OCI-M2 (cell line): ENCODE data around the gene RPS6KL1.
"Not testable (repeated sequence)": the region's sequence is repeated elsewhere in the genome, so short reads cannot be mapped to it uniquely, and the experiment has no call there.

Experiments
- DNase-seq: peaks from one replicate; lab custom pipeline; 2025; ENCODE audit not compliant: unreplicated experiment; lab: John Stamatoyannopoulos, UW

Gene RPS6KL1

DNA sequence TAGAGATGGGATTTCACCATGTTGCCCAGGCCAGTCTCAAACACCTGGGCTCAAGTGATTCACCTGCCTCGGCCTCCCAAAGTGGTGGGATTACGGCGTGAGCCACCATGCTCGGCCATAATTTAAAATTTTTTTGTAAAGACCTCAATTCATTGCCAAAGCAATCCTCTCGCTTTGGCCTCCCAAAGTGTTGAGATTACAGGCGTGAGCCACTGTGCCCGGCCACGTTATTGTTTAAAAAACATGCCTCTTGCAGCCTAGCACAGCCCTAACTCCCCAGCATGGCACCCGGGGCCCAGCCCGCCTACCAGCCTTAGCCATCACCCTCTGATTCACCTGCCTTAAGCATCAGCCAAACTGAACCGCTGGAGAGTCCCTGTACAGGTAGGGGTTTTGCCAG is 13.1 kb upstream of the RPS6KL1 start:
- DNase-seq, result no peak

DNA sequence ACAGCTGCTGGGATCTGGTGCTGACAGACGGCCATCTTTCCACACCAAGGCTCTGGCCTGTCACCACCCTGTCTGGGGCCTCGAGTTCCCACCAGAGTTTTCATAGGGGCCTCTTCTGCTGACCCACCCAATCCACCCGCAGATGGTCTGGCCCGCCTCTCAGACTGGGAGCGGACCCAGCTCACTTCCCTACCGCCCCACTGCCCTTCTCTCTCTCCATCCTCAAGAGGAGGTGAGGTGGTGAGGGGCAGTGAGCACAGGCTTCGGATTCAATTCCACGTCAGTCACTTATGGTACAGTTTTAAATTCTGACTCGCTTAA is 12.3 kb upstream of the RPS6KL1 start:
- DNase-seq, result no peak

GRCh38 chr14:74934476-74935359 is 11.7 kb upstream of the RPS6KL1 start:
- no peak for DNase-seq

DNA sequence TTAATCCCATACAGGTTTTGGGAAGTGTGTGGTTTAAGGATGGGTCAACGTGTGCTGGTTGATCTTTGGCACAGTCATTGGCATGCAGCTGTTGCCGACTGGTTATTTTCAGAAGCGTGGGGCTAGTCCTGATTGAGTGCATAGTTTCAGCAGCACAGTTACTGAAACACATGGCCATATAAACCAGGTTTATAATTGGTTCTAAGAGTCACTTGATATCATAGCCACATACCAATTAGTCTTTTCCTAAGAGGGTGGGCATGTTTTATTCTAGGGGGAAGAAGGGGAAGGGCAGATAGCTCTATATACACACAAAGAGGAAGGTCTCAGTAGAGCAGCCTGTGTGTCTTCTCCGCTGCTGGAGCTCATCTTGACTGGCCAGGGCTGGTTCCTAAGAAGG is 11.0 kb upstream of the RPS6KL1 start:
- DNase-seq, result no peak

- not testable (repeated sequence) for DNase-seq
These were observed 9.9 kb upstream of the RPS6KL1 start for GRCh38 chr14:74932936-74933335.

DNA sequence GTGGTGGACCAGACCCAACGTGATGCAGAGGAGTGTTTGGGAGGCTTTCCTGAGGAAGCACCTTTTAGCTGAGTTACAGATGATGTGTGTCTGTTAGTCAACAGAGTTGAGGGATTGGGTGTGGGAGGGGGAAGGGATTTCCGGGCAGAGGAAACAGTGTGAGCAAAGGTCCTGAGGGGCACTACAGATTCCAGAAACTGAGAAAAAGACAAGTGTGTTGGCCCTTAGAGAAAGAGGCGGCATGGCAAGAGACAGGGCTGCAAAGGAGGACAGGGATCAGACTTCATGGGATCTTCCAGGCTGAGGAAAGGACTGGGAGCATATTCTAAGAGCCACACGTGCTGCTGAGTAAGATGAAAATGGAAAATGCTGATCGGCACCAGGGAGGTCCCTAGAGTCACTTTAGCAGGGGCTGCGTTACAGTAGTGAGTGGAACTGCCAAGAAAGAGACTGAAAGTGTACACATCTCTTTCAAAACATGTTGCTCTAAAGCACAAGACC is 9.4 kb upstream of the RPS6KL1 start:
- DNase-seq, result no peak

DNA sequence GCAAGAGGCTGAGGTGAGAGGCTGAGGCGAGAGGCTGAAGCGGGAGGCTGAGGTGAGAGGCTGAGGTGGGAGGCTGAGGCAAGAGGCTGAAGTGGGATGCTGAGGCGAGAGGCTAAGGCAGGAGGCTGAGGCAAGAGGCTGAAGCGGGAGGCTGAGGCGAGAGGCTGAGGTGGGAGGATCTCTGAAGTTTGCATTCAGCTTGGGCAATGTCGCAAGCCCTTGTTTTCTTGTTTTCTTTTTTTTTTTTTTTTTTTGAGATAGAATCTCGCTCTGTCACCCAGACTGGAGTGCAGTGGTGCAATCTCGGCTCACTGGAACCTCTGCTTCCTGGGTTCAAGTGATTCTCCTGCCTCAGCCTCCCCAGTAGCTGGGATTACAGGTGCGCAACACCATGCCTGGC is 8.7 kb upstream of the RPS6KL1 start:
- not testable (repeated sequence) for DNase-seq

- DNase-seq, result no peak
These were observed 6.2 kb upstream of the RPS6KL1 start for GRCh38 chr14:74929242-74929641.

GRCh38 chr14:74927225-74927624 is 4.2 kb upstream of the RPS6KL1 start:
- DNase-seq, result peak; percentile 44

GRCh38 chr14:74924061-74924460 is 1.0 kb upstream of the RPS6KL1 start:
- no peak for DNase-seq

DNA sequence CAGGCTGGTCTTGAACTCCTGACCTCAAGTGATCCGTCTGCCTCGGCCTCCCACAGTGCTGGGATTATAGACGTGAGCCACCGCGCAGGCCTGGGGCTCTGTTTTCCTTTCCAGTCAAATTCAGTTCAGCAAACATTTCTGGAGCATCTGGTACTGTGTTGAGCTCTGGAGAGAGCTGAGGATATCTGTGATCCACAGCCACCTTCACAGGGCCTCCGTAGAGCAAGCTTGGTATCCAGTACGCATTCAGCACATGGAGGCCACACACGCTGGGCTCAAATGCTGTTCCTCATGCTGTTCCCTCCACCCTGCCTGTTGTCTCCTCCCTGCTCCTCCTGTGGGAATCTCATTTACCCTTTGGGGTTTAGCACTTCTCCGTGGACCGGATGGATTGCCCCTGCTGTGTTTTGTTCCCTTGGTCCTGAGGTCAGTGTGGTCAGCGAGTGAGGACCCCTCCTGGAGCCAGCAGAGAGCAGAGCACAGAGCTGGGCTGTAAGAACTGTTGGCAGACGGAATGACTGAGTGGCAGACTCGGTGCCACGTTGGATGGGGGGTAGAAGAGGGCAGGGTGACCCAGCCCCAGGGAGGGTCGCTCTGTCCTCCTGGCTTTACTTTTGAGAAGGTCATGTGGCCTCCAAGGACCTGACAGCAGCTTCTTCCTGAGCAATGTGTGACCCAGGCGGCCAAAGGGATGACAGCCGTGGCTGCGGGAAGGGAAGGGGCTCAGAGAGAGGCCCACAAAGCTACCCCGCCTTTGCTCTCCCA is 891 bp downstream of the RPS6KL1 start:
- no peak for DNase-seq

DNA sequence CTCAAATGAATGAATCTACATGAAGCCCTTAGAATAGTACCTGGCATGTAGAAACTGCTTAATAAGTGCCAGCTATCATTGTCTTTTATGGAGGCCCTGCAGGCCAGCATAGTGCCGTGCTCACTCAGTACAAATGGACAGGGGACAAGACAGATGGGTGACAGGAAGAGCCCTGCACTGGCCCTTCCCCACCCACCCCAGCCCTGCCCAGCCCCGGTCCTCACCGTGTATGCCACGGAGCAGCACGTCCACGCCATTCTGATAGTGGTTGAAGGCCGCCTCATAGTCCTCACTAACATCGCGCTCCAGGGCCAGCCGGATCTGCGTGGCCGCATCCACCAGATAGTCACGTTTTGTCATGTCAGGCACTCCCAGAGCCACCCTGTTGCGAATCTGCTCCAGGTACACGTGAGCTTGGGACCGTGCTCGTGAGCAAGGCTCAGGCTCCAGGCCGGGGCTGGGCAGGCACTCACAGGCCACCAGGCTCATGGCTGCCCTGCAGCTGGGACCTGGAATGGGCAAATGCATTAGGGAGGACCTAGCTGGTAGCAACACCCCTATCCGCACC is 1.9 kb downstream of the RPS6KL1 start:
- no peak for DNase-seq

- DNase-seq, result no peak
These were observed 2.8 kb downstream of the RPS6KL1 start for GRCh38 chr14:74920281-74920680.

DNA sequence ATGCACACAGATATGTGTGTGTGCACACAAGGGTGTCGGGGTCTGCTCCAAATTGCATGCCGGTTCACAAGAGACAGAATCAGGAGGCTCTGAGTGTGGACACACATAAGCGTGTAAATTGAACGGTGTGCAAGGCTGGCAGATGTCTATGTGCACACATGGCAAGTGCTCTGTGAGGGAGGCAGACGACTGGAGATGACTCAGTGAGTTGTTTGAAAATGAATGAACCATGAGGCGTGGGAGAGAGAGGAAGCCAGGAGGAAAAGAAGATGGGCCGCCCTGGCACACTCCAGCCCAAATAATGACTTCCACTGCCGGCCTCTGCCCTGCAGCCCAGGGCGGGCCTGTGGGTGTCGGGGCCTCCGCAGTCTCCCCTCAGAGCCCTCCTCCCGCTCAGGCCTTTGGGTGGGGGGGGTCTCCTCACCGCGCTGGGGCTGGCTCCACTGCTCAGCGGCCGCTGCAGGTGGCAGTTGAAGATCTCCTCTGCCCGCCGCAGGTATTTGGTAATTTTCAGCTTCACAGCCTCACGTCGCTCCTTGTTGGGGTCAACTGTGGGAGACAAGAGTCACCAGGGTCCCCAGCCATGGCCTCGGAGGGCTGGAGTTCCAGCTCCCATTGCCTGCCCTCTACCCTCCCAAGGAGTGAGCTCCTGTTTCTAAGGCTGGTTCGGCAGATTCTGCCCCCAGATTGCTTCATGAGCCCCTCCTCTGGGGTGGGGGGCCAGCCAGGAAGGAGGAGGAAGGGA is 3.5 kb downstream of the RPS6KL1 start:
- no peak for DNase-seq

- no peak for DNase-seq
These were observed 4.7 kb downstream of the RPS6KL1 start for GRCh38 chr14:74918380-74918779.

DNA sequence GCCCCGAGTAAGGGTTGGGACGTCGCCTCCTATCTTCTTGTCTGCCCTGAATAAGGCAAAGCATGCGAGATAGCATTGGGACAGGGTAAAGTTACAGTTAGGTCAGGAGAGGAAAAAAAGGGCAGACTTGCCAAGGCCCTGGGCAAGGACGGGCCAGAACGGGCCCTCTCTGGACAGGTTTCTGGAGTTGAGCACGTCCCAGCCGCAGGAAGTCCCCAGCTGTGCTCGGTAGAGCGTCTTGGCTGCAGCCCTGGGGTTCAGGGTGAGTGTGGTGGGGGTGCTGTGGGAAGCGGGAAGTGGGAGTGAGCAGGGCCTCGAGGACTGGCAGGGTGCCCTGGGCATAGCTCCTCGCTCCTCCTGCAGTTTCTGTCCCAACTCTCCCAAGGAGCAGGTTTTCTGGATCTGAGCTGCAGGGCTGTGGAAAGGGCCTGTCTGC is 5.4 kb downstream of the RPS6KL1 start:
- DNase-seq, result no peak

- no peak for DNase-seq
These were observed 5.9 kb downstream of the RPS6KL1 start for GRCh38 chr14:74917178-74917543.

GRCh38 chr14:74915826-74916225 is 7.2 kb downstream of the RPS6KL1 start:
- DNase-seq, result no peak

- no peak for DNase-seq
These were observed 7.6 kb downstream of the RPS6KL1 start for GRCh38 chr14:74915426-74915825.

GRCh38 chr14:74913986-74914573 is 9.0 kb downstream of the RPS6KL1 start:
- no peak for DNase-seq

DNA sequence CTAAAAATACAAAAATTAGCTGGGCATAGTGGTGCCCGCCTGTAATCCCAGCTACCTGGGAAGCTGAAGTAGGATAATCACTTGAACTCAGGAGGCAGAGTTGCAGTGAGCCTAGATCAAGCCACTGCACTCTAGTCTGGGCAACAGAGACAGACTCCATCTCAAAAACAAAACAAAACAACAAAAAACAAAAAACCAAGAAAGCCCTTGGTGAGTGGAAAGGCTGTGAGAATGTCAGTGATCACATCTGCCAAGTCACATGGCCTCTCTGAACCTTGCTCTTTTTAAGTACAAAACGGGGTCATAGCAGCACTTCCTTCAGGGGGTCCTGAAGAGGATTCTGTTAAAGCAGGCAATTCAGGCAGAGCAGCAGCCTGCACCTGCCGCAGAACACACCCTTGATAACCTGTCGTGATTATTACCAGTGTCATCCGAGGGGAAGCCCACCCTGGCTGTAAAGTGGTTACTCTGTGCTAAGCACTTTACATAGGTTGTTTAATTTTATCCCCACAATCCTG is 9.6 kb downstream of the RPS6KL1 start:
- DNase-seq, result no peak
